GM12878 (cell line): ENCODE results near the gene HCAR3. TPM values are rescaled to one million over a fixed set of nuclear protein-coding genes. Genes with fewer than 3 reads are reported as not detected.
A peak's percentile ranks its signal among the peaks of the same experiment; 100 is the strongest.

ENCODE experiments used
- BHLHE40 ChIP-seq, 2 experiments: fragments of 450-650 bp in 1 of 2; IDR thresholded peaks; 2 replicates each; pipeline ENCODE4 v1.6.1; 2011 to 2017; ENCODE audit warnings: low read depth in 2 of 2, borderline replicate concordance in 1 of 2, improper control_type of control experiment in 1 of 2, low read length in 1 of 2, mild to moderate bottlenecking in 1 of 2
- E4F1 ChIP-seq: fragments of 450-650 bp; IDR thresholded peaks from 2 replicates; pipeline ENCODE4 v1.6.1; 2018; ENCODE audit warnings: borderline replicate concordance, mild to moderate bottlenecking; ENCODE audit not compliant: partially characterized antibody
- ESRRA ChIP-seq: IDR thresholded peaks from 2 replicates; pipeline ENCODE4 v1.6.1; 2012; ENCODE audit warnings: mild to moderate bottlenecking, low read length, improper control_type of control experiment
- FOXK2 ChIP-seq: fragments of 450-650 bp; IDR thresholded peaks from 2 replicates; pipeline ENCODE4 v1.6.1; 2017; ENCODE audit warnings: mild to moderate bottlenecking, moderate library complexity
- FOXM1 ChIP-seq: IDR thresholded peaks from 2 replicates; pipeline ENCODE4 v1.6.1; 2012; ENCODE audit warnings: low read depth, mild to moderate bottlenecking, inconsistent platforms, low read length, moderate library complexity
- GABPA ChIP-seq: IDR thresholded peaks from 2 replicates; pipeline ENCODE4 v1.6.1; 2014; ENCODE audit warnings: antibody characterized with exemption, low read depth, mild to moderate bottlenecking, inconsistent platforms
- MEF2B ChIP-seq: fragments of 450-650 bp; IDR thresholded peaks from 2 replicates; pipeline ENCODE4 v1.6.1; 2018; ENCODE audit warnings: mild to moderate bottlenecking, moderate library complexity; ENCODE audit not compliant: partially characterized antibody, poor library complexity, severe bottlenecking
- MTA2 ChIP-seq: fragments of 450-650 bp; IDR thresholded peaks from 2 replicates; pipeline ENCODE4 v1.6.1; 2016; ENCODE audit warnings: low read depth, mild to moderate bottlenecking, moderate library complexity
- NFYA ChIP-seq: IDR thresholded peaks from 2 replicates; pipeline ENCODE4 v1.6.1; 2011; ENCODE audit warnings: low read depth, mild to moderate bottlenecking, low read length, improper control_type of control experiment, borderline replicate concordance
- NKRF ChIP-seq: fragments of 450-650 bp; conservative IDR thresholded peaks from 2 replicates; pipeline ENCODE4 v1.6.1; 2017; ENCODE audit warnings: mild to moderate bottlenecking, moderate library complexity
- NR2C2 ChIP-seq: IDR thresholded peaks from 2 replicates; pipeline ENCODE4 v1.6.1; 2011; ENCODE audit warnings: borderline replicate concordance, low read depth; ENCODE audit not compliant: control insufficient read depth, insufficient read length
- PAX5 ChIP-seq: IDR thresholded peaks from 2 replicates; pipeline ENCODE4 v1.6.1; 2011; ENCODE audit warnings: low read depth, low read length, borderline replicate concordance
- RCOR1 ChIP-seq: conservative IDR thresholded peaks from 2 replicates; pipeline ENCODE4 v1.6.1; 2012; ENCODE audit warnings: low read depth, low read length, improper control_type of control experiment
- RUNX3 ChIP-seq: IDR thresholded peaks from 2 replicates; pipeline ENCODE4 v1.6.1; 2012; ENCODE audit warnings: low read length, inconsistent platforms
- SIX5 ChIP-seq: IDR thresholded peaks from 2 replicates; pipeline ENCODE4 v1.6.1; 2011; ENCODE audit warnings: mild to moderate bottlenecking, low read depth, low read length, moderate library complexity; ENCODE audit not compliant: severe bottlenecking
- SMC3 ChIP-seq: IDR thresholded peaks from 2 replicates; pipeline ENCODE4 v1.6.1; 2011; ENCODE audit warnings: low read length, improper control_type of control experiment, borderline replicate concordance
- SP1 ChIP-seq: IDR thresholded peaks from one replicate; pipeline ENCODE4 v1.6.1; 2011; ENCODE audit warnings: low read depth, low read length
- SREBF2 ChIP-seq: IDR thresholded peaks from 2 replicates; pipeline ENCODE4 v1.6.1; 2012; ENCODE audit warnings: mild to moderate bottlenecking, low read length
- SUZ12 ChIP-seq: fragments of 200-600 bp; sonication (generic); IDR thresholded peaks from one replicate; pipeline ENCODE4 v1.6.1; 2018; ENCODE audit warnings: antibody characterized with exemption, mild to moderate bottlenecking; ENCODE audit not compliant: unreplicated experiment
- TBL1XR1 ChIP-seq: IDR thresholded peaks from 2 replicates; pipeline ENCODE4 v1.6.1; 2012; ENCODE audit warnings: low read depth, low read length, improper control_type of control experiment
- WRNIP1 ChIP-seq: IDR thresholded peaks from 2 replicates; pipeline ENCODE4 v1.6.1; 2011; ENCODE audit warnings: low read depth, low read length, improper control_type of control experiment, borderline replicate concordance
- ZNF592 ChIP-seq: fragments of 450-650 bp; IDR thresholded peaks from 2 replicates; pipeline ENCODE4 v1.6.1; 2017; ENCODE audit warnings: mild to moderate bottlenecking, moderate library complexity
- polyA plus RNA-seq, 11 experiments: library from polyadenylated mRNA; depleted of rRNA in 4 of 11; unstranded in 6 of 11; stranded (reverse) in 5 of 11; fragments of >200 nt; fragmentation: Nextera tagmentation in 4 of 11; fragmentation: Illumina TruSeq in 1 of 11; extraction: Ambion mirVana in 4 of 11; extraction: Trizol in 1 of 11; gene quantifications; 1 replicate in 1 of 11; 2 replicates in 10 of 11; pipeline versions ENCODE4 v1.2.1 to v1.2.3, GENCODE V29; 2011 to 2016; ENCODE audit warnings: inconsistent platforms in 2 of 11, missing spikeins in 2 of 11, low read depth in 1 of 11
- total RNA-seq, 4 experiments: library from RNA; depleted of rRNA in 3 of 4; stranded (reverse); fragments of >200 nt in 3 of 4; fragmentation: Illumina TruSeq in 1 of 4; extraction: Trizol in 1 of 4; gene quantifications; 2 replicates each; pipeline versions ENCODE4 v1.2.1 to v1.2.3, GENCODE V29; 2013 to 2021

Gene HCAR3
- total and polyA plus RNA-seq, 10 of the 15 experiments (the other 5 are each of a cell fraction or from before 2014, with no cell fraction given): 0.57 to 3.0 (median 2.2) TPM

GRCh38 chr12:122752464-122753318, 36.1 kb upstream of the HCAR3 start, which contains the start of gene DENR (continued):
- TF ChIP-seq PAX5: peak; percentile 67; the same call in 1 of the 2 replicates
- TF ChIP-seq SUZ12: no peak
- TF ChIP-seq NR2C2: no peak
- TF ChIP-seq NFYA: no peak
- TF ChIP-seq SIX5: peak; percentile 26
- TF ChIP-seq ESRRA: no peak; the same call in 1 of the 2 replicates
- peak; percentile 100 for TF ChIP-seq RCOR1
- peak; percentile 99 for TF ChIP-seq BHLHE40 (IDR thresholded peaks at IDR 0.05; ENCODE audit: borderline replicate concordance in 1 of 2, low read depth in 2 of 2, low read length in 1 of 2)
- peak; percentile 65 for TF ChIP-seq FOXM1
- TF ChIP-seq FOXK2: no peak
- peak; percentile 99 for TF ChIP-seq SMC3
- TF ChIP-seq MEF2B: peak; percentile 24
- TF ChIP-seq SP1: peak; percentile 89
- TF ChIP-seq E4F1: peak; percentile 73
- TF ChIP-seq ZNF592: peak; percentile 59; the same call in 1 of the 2 replicates
- TF ChIP-seq RUNX3: peak; percentile 33
- TF ChIP-seq TBL1XR1: peak; percentile 37; the same call in 1 of the 2 replicates
- TF ChIP-seq WRNIP1: no peak
- no peak for TF ChIP-seq MTA2
- TF ChIP-seq SREBF2: no peak
- TF ChIP-seq GABPA: no peak
- TF ChIP-seq NKRF: peak; percentile 83
